GM10266 (cell line): ENCODE measurements around the gene RHBDF2.
A peak's percentile ranks its signal among the peaks of the same experiment; 100 is the strongest.

Source experiments
- DNase-seq: peaks from one replicate; pipeline ENCODE4 v3.0.0; 2012; ENCODE audit errors: extremely low spot score
- CTCF ChIP-seq: IDR thresholded peaks from 2 replicates; pipeline ENCODE4 v1.5.1; 2012; ENCODE audit warnings: mild to moderate bottlenecking, low read depth; ENCODE audit not compliant: control insufficient read depth, insufficient read depth; ENCODE audit errors: missing control alignments

Gene RHBDF2

DNA sequence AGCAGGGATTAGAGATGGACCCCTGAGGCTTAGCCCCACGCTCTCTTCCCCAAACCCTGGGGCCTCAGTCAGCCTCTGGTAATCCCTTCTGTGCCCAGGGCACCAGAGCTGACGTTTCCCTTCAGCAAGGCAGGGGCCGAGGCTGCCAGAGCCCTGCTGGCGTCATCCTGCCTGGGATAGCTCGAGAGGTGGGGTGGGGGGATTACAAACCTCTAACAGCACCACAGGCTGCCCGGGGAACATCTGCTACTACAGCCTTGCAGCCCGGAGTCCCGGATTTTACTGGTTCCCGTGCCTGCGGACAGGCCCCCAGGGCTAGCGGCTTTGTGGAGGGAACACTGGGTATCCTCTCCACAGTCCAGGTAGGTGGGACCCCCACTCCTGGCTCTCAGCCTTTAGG, 33.9 kb downstream of the RHBDF2 start, which contains the start of gene AANAT:
AANAT (plus strand) TSS at position 238 of the 400 bp plus-strand sequence. CDS start 1,144 bp downstream, outside the sequence.
- no peak for DNase-seq
- no peak for TF ChIP-seq CTCF

DNA sequence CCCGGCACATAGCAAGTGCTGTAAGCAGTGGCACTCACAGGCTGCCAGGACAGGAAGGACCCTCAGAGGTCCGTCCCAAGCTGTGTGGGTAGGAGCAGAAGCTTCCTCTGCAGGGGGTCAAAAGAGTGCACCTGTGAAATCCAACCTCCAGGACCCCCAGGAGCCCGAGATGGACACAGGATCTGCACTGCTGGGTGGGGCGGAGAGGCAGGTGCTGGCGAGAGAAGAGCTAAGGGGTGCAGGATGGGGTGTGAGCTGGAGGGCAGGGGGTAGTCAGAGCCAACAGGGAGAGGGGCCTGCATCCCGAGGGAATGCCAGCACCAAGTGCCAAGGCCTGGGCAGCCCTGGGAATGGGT, 34.5 kb downstream of the RHBDF2 start:
- no peak for TF ChIP-seq CTCF
- DNase-seq = no peak

GRCh38 chr17:76462556-76463290, 38.5 kb downstream of the RHBDF2 start:
- no peak for TF ChIP-seq CTCF
- DNase-seq = no peak

- no peak for TF ChIP-seq CTCF
- no peak for DNase-seq
These were observed 39.3 kb downstream of the RHBDF2 start for GRCh38 chr17:76461765-76462555.

DNA sequence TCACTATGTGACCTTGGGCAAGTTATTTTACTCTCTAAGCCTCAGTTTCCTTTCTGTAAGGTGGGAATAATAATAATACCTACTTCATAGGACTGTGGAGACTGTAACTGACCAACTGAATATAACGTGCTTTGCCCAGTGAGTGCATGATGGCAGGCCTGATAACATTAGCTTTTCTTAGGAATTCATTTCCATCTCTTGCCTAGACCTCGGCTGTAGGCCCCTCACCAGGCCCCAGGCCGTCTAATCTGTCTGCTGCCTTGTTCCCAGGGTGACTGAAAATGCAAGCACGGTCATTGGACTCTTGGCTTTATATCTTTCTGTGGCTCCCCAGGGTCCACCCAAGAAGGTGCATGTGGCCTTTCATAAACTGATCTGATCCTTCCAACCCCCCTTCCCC, 41.5 kb downstream of the RHBDF2 start:
- no peak for DNase-seq
- no peak for TF ChIP-seq CTCF

DNA sequence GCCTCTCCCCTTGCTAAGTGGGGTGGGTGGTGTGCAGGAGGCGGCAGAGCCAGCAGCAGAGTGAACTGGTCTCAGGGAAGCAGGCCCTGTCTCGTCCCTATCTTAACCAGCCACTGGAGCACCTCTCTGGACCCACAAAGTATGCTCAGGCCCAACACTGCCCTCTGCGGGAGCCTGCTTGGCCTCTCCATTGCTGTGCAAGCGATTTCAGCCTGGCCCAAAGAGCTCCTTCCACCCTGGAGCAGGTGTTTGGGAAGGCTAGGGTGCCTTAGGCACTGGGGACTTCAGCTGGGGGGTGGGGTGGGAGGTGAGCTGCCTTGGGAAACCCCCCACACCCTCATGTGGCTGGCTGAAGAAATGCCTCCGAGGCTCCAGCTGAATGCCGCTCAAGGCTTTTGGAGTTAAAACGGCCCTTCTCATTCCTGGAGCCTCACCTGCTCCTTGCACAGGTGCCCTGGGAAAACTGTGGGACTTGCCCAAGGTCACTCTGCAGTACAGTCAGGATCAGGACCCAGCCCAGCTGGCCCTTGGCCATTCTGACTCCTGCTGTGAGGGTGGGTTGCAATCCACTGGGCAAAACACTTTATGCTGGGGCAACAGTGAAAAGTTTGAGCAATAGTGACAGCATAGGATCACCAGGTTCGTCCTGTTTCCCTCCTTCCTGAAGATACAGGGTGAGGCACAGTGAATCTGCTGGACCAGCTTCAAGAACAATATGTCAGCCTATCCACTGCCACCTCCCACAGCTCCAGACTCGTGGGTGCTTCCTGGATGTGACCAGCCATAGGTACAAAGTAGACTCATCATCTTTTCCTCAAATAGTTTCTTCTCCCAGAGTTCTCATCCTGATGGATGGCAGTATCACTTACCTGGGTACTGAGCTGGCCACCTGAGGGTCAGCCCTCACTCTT, 42.4 kb downstream of the RHBDF2 start:
- peak; percentile 76 for TF ChIP-seq CTCF
- DNase-seq = peak; percentile 76
